Epidermal melanocyte (primary cell): ENCODE data around the gene PVALEF.

Experiments used
- DNase-seq: peaks from one replicate; pipeline ENCODE4 v3.0.0; 2011; ENCODE audit warnings: low spot score; ENCODE audit not compliant: insufficient read length

Gene PVALEF

DNA sequence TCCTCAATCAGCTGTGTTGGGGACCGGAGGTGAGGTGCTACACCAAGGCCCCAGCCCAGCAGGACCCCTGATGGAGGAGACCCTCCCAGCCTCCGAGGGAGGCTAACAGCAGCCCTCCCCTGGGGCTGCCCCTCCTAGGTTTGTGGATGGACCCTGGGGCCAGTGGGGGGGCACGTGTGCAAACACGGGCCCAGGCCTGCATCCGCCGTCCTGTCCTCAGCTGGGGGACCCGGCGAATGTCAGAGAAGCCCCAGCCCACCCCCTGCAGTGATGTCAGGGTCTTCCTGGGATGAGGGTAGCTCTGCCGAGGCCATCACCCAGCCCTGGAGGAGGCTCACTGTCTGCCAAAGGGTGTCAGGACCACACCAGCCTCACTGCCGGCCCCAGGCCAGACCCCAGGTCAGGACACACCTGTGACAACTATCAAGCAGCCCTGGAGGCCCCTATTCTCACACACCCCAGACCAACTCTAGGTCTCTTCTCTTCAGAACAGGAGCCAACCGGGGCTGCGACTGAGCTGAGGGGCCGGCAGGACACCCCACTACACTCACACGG is 30.7 kb downstream of the PVALEF start:
- no peak for DNase-seq

DNA sequence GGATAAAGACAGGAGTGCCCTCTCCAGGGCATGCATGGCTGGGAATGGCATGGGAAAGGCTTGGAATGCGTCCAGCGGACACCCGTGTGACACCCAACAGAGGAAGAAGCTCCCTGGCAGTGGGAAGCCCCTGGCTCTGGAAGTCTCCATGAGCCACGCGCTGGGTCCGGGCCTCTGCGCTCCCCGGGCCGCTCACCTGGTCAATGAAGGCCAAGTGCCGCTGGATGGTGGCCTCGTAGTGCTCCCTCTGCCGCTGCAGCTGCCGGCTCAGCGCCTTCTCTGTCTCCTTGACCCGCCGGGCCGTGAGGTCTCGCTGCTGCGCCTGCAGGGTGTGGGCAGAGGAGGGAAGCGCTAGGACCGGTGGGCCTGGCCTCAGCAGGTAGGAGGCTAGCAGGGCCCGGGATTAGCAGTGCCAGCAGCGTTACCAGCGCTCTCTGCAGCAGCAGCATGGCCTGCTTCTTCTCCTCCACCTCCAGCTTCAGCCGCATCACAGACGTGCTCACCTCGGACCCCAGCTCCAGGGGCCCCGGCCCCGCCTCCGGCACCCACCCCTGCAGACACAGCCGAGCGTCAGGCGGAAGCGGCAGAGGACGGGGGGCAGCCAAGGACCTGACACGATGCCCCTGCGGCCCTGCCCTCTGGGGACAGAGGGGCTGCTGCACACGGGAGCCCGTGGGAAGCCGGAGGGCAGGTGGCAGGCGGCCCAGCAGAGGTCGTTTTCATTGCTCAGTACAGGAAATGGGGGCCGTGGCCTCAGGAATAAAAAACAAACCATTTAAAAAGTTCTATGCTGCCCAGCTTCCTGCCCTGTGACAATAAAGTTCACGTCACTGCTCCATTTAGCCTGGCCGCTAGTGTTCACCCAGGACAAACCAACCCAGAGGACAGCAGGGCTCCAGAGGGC is 31.4 kb downstream of the PVALEF start:
- DNase-seq, result no peak

DNA sequence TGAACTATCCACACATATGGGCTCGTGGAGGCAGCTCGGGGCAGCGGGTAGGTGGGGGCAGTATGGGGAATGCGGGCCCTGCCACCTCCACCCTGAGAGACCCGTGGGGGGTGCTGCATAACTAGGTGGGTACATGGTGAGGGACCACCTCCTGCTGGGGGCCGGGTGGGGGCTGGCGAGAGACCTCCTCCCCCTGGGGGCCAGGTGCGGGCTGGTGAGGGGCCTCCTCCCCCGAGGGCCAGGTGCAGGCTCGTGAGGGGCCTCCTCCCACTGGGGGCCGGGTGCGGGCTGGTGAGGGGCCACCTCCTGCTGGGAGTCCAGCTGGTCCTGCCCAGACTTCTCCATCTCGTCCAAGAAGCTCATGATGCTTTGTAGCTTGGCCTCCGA is 32.1 kb downstream of the PVALEF start:
- no peak for DNase-seq

DNA sequence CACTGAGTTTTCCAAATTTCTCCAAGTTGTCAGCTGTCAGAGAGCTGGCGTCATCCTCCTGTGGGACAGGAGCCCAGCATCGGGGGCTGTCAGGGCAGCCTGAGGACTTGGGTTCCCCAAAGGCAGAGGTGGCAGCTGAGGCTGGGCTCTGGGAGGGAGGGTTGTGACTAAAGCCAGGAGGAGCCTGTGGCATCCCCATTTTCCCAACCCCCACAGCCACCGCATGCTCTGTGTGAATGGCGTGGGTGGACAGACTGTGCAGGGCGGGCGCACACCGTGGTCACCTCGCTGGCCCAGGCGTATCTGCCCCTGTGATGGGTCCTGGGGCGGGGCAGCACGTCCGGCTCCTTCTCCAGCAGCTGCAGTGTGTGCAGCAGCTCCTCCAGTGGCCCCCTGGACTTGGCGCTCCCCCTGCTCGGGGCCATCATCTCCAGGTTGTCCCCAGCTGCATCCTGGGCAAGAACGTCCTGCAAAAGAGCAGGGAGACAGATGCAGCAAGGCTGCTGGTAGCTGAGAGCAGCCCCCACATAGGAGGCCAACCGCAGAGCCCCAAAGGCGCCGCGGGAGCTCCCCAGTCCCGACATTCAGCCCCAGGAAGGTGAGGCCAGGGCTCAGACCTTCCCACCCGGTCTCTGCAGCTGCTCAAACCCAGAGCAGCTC is 32.7 kb downstream of the PVALEF start:
- no peak for DNase-seq

DNA sequence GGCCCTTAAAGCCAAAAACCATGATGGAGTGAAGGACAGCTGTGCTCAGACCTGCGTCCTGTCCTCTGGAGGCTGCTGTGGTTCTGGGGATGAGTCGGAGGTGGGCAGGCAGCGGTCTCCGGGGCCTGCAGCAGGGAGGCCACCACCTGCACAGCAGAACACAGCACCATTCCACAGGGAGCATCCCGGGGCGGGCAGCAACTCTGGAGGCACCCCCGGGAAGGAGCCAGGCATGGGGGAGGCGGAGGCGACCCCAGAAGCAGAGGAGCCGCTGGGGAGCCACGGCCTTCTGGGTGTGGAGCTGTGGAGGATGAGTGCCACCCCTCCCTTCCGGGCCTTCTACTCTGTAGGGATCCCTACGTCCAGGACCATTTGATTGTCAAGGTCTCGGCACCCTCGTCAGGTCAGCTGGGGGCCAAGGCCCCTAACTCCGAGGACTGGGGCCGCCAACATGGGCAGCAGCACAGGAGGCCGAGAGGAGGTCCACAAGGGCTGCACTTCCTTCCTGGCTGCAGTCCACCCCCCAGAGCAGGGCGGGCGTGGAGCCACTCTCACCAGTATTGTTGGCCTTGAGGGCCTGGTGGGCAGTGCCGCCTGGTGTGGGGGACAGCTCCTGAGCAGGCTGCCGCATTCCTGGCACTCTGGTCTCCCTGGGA is 33.6 kb downstream of the PVALEF start:
- DNase-seq, result no peak

DNA sequence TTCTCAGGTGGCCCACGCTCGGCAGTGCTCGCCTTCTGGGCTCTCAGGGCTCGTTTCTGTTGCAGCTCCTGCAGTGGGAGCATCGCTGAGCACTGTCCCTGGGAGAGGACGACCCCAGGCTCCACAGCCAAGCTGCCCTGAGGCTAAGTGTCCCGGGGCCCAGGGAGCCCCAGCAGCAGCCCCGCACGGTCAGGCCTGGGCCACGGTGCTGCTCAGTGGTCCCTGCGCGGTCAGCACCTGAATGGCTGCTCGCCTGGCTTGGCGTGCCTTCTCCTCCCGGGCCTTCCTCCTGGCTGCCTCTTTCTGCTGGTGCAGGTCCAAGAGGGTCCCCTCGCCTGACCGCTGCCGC is 34.1 kb downstream of the PVALEF start:
- DNase-seq, result no peak

DNA sequence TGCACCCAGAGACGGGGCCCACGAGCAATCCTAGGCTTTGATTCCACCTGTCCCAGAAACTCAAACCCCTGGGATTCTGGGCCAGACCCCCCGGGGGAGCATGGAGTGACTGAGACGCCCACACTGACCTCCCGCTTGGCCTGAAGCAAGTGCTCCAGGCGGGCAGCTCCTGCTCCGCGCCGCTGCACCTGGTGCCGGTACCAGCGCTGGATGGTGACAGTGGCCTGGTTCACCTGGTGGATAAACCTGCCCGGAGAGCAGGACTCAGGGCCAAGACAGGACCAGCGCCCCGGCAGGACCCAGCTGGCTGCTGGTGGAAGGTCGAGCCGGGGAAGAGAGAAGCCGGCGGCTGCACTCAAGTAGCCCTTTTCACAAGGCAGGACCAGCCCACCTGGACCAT is 34.9 kb downstream of the PVALEF start:
- no peak for DNase-seq

DNA sequence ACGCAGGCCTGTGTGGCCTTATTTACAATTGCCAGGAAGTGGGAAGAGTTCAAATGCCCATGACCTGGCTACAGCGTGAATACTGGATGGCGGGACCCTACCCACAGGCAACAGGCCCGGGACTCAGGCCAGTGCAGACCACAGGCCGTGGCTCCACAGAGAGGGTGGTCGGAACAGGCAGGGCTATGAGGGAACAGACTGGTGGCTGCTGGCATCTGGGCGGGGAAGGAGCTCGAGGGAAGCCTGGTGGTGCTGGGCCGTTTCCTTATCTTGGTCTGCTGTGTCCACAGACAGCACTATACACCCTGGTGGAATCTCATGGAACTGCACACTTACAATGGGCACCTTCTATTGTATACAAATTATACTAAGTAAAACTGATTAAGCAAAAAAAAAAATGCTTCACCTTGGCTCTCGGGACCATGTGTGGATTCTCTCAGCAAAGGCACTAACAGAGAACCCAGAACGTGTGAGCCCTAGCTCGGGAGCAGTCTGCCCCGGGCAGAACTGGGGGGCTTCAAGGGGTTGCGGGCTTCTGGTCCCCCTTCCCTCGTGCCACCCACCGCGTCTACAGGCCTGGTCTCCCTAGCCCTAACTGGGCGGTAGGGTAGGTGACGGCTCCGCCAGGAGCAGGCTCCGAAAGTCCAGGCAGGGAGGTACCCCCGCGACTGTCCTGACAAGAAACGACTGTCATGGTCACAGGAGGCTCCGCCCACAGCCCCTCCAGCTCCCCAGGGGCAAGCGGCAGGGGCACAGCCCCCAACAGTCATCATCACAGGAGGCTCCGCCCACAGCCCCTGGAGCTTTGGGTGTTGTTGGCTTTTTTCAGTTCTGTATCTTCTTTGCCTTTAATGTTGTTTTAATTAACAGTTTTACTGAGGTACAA is 35.6 kb downstream of the PVALEF start:
- peak; percentile 92 for DNase-seq

DNA sequence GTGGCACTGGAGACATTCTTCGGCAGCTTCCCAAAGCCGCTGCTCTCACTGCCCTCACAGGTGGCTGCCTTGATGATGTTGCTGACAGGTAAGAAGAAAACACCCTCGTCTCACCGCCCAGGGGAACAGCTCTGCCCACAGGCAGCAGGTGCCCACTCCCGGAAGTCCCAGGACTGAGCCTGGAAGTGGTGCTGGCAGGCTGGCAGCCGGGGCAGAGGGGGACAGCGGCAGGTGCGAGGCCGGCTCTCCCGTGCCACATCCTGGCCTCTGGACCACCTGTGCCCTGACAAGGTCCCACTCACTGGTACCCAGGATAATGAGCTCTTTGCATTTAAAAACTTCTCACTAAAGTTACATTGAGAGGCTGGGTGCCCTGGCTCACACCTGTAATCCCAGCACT is 37.0 kb downstream of the PVALEF start:
- DNase-seq, result no peak

DNA sequence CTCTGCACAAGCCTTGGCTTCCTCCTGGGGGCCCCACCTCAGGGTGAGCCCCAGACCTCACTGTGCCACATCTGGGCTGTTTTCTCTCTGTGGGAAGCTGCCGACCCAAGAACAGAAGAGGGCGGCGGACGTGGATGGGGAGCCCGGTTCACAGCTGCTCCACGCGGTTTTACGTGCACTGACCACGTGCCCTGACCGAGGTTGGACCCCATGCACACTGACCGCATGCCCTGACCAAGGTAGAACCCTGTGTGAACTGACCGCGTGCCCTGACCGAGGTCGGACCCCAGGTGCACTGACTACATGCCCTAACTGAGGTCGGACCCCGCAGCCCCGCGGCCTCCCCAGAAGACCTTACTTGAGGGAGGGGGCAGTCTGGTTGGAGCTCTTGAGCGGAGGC is 37.8 kb downstream of the PVALEF start:
- DNase-seq, result no peak

DNA sequence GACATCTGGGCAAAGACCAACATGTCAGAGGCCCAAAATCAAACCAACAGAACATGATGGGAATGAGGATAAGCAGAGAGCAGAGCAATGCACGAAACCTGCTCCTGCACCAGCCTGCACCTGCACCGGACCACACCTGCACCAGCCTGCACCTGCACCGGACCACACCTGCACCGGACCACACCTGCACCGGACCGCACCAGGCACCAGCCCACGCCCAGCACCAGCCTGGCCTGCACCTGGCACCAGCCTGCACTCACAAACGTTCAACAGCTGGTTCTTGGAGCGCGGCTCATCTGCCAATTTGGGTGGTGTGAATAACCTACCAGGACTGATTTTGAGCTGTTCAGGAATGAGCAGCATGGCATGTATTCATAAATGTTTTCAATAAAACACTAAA is 39.3 kb downstream of the PVALEF start:
- DNase-seq, result no peak

DNA sequence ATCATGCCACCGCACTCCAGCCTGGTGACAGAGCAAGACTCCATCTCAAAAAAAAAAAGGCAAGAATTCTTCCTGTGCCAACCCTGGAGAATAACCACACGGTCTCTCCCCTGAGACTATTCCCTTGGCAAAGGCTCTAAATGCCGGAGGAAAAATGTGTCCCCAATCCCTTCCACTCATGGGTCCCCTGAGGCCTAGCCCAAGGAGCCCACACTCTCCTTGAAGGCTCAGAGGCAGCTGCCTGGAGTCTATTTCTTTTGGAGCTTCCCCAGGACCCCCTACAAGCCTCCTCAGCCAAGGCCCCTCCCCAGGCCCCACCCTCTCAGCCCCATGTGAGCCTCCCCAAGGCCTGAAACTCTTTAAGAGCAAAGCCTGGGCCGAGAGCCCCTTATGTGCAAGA is 40.9 kb downstream of the PVALEF start:
- no peak for DNase-seq

DNA sequence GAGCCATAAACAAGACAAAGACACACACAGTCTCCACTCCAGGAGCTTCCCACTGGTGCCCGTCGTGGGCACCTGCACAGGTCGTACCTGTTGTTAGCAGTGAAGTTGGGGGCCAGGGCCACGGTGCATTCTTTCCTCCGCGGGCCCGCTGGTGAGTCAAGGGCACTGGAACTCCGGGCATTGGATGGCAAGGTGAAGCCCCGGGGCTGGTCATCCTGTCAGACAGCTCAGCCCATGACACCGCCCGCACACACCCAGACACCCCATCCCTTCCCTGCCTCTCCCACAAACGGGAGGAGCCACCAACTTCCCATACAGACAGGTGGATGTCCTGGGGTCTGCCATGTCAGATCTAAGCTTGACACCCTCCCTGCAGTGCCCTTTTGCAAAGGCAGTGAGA is 41.4 kb downstream of the PVALEF start:
- DNase-seq, result no peak

DNA sequence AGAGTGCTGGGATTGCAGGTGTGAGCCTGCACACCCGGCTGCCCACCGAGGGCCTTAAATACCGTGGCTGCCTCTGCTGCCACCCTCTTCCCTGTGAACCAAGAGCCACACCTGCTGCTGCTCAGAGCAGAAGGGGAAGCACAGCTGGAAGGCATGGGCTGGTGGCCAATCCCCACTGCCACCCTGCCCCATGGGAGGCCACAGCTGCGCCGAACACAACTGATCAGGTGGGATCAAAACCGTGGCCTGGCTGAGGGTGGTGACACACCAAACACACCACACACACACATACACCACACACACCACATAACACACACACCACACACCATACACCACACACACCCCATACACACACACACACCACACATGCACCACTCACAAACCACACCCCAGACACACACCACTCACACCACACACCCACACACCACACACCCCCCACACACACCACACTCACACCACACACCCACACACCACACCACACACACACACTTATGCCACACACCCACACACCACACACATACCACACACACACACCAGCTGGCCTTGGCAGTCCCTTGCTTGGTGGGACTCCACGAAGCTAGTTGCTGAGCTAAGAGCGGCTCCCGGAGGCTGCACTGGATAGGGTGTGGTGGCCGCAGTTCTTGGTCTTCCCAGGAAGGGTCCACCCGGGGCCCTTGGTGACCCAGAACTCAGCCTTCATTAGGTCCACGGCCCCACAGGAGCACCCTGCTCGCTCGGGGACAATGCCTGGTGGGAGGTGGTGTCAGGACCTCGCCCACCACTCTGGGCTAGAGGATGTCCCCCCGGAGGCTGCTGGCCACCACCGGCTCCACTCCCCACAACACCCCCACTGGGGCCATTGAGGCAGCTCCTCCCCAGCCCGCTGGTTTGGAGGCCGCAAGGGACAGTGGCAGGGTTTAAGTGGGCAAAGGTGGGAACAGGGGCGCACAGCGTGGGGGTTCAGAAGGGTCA is 42.6 kb downstream of the PVALEF start:
- no peak for DNase-seq

DNA sequence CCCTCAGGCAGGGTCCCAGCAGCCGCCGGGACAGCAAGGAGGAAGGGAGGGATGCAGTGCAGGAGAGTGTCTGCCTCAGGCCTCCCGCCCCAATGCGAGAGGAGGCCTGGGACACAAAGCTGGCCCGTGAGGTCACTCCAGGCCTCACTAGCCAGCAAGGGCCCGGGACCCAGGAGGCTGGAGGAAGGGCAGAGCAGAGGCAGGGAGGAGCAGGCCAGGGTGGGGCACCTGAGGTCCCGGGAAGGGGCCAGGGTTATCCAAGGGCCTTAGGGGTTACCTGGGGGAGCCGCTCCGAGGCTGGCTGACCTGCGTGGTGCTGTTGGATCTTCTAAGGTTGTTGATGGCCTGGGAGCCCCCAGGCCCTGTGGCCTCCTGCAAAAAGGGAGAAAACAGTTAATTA is 43.3 kb downstream of the PVALEF start:
- no peak for DNase-seq

DNA sequence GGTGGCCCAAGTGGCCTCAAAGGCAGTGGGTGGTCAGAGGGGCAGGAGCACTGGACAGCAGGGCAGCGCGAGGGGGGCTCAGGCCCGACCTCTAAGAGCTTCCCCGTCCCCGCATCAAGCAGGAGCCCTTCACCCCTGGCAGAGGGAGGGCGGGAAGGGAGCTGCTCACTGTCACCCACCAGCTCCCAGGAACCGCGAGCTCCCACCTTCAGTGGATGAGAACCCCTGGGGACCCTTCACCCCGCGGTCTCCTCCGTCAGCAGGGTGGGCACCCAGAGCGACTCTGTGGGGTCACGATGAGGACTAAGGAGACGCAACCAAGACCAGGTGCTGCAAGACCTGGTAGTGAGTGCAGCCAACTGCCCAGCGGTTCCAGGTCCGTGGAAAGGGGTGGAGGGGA is 43.8 kb downstream of the PVALEF start:
- no peak for DNase-seq

DNA sequence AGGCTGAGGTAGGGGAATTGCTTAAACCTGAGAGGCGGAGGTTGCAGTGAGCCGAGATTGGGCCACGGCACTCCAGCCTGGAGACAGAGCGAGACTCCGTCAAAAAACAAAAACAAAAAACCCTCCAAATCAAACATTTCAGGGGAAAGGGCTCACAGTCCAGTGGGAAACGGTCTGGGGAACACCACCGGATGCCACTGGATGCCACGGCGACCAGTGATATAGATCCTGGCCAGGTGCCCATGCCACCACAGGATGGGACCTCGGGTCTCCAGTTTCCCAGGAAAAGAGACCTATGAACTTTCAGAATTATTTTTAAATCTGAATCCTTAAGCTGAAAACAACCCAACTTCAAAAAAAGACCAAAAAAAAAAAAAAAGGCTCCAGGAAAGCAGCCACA is 45.2 kb downstream of the PVALEF start:
- DNase-seq, result no peak

DNA sequence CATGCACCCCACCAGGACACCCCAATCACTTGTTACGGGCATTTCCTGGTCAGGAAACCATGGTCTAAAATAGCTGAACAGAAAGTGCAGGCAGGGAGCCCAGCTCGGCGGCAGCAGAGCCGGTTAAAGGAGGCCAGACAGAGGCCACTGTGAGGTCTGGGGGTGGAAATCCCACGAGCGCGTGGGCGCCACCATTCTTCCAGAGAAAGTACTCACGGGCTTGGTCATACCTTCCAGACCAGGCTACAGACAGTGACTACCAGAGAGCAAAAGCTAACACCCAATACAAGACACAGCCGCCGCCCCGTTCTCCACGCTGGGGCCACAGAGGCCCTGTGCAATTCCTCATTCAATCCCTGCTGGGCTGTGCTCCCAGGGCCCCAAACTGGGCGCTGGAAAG is 45.6 kb downstream of the PVALEF start:
- no peak for DNase-seq

DNA sequence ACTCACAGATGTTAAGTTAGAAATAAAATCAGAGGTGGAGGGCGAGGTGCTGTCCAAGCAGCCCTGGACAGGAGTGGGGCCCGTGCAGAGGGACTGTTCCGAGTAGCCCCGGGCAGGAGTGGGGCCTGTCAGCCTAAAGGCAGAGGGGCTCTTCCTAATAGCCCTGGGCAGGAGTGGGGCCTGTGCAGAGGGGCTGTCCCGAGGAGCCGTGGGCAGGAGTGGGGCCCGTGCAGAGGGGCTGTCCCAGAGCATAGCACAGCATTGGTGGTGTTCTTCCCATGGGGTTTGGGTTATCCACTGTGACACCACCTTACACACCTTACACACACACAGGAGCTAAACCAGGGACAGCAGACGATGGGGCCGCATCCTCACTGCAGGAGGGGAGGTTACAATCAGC is 47.1 kb downstream of the PVALEF start:
- no peak for DNase-seq

DNA sequence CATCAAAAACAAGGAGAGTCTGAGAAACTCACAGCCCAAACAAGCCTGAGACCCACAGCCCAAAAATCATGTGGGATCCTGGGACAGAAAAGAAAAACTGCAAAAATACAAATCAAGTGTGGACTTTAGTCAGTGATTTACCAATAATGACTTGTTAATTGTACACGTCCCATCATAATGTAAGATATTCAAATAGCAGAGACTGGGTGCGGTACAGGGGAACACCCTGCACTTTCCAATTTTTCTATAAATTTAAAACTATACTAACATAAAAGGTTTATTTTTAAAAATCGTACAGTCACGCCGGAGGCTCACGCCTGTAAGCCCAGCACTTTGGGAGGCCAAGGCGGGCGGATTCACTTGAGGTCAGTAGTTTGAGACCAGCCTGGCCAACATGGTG is 48.7 kb downstream of the PVALEF start:
- no peak for DNase-seq
